Rectal smooth muscle tissue (tissue), 1 donor: ENCODE measurements around the gene ITPR2.
A peak's percentile ranks its signal among the peaks of the same experiment; 100 is the strongest.

ENCODE experiments used
- H3K27ac ChIP-seq: one replicate; pipeline ENCODE4 v1.7.0; 2013; ENCODE audit warnings: low read depth, low read length, inconsistent platforms
- H3K27me3 ChIP-seq: one replicate; pipeline ENCODE4 v1.7.0; 2013; ENCODE audit warnings: low read length; ENCODE audit not compliant: control insufficient read depth, insufficient read depth
- H3K36me3 ChIP-seq: one replicate; pipeline ENCODE4 v1.7.0; 2013; ENCODE audit warnings: low read length; ENCODE audit not compliant: control insufficient read depth, insufficient read depth
- H3K4me1 ChIP-seq: one replicate; pipeline ENCODE4 v1.7.0; 2013; ENCODE audit warnings: low read length; ENCODE audit not compliant: control insufficient read depth, insufficient read depth
- H3K4me3 ChIP-seq: one replicate; pipeline ENCODE4 v1.7.0; 2013; ENCODE audit warnings: low read length
- H3K9ac ChIP-seq: one replicate; pipeline ENCODE4 v1.7.0; 2013; ENCODE audit warnings: low read length

ITPR2 gene

GRCh38 chr12:26642361-26642760 is 190.6 kb downstream of the ITPR2 start:
- Histone ChIP-seq H3K9ac (no peak overlapping the region), H3K4me3 (no peak overlapping the region), H3K27ac (peak overlapping the region; percentile 78), H3K36me3 (no peaks in the 10 kb centered on the region), H3K27me3 (no peaks in the 10 kb centered on the region), H3K4me1 (peaks cover 16% of the 10 kb centered on the region)

- Histone ChIP-seq H3K27ac (peak overlapping the region; percentile 27), H3K4me1 (peaks cover 13% of the 10 kb centered on the region), H3K27me3 (no peaks in the 10 kb centered on the region)
Measured at GRCh38 chr12:26636710-26637328, 196.2 kb downstream of the ITPR2 start.

GRCh38 chr12:26633591-26634210 is 199.3 kb downstream of the ITPR2 start:
- Histone ChIP-seq H3K27me3 (no peaks in the 10 kb centered on the region), H3K4me3 (no peak overlapping the region), H3K4me1 (peaks cover 12% of the 10 kb centered on the region), H3K27ac (no peak overlapping the region), H3K36me3 (no peaks in the 10 kb centered on the region), H3K9ac (no peak overlapping the region)

More at GRCh38 chr12:26636710-26637328, 196.2 kb downstream of the ITPR2 start:
- Histone ChIP-seq H3K4me3 (no peak overlapping the region), H3K9ac (no peak overlapping the region), H3K36me3 (no peaks in the 10 kb centered on the region)

GRCh38 chr12:26632756-26633155 is 200.2 kb downstream of the ITPR2 start:
- Histone ChIP-seq H3K4me3 (no peak overlapping the region), H3K36me3 (no peaks in the 10 kb centered on the region), H3K27ac (no peak overlapping the region), H3K9ac (no peak overlapping the region), H3K4me1 (peaks cover 12% of the 10 kb centered on the region), H3K27me3 (no peaks in the 10 kb centered on the region)

- Histone ChIP-seq H3K4me3 (no peak overlapping the region), H3K27me3 (no peaks in the 10 kb centered on the region), H3K9ac (no peak overlapping the region), H3K4me1 (peaks cover 9% of the 10 kb centered on the region), H3K36me3 (no peaks in the 10 kb centered on the region), H3K27ac (peak overlapping the region; percentile 34)
Measured at GRCh38 chr12:26631846-26632245, 201.1 kb downstream of the ITPR2 start.

GRCh38 chr12:26630546-26631027 is 202.4 kb downstream of the ITPR2 start:
- peaks cover 2% of the 10 kb centered on the region for H3K4me1 ChIP-seq
- H3K4me3 ChIP-seq = no peak overlapping the region
- no peaks in the 10 kb centered on the region for H3K27me3 ChIP-seq
- H3K36me3 ChIP-seq = no peaks in the 10 kb centered on the region
- peak overlapping the region; percentile 45 for H3K27ac ChIP-seq
- no peak overlapping the region for H3K9ac ChIP-seq

GRCh38 chr12:26629864-26630263 is 203.1 kb downstream of the ITPR2 start:
- H3K27ac ChIP-seq = peak overlapping the region; percentile 45
- no peaks in the 10 kb centered on the region for H3K36me3 ChIP-seq
- H3K4me3 ChIP-seq = no peak overlapping the region
- no peaks in the 10 kb centered on the region for H3K27me3 ChIP-seq
- peaks cover 2% of the 10 kb centered on the region for H3K4me1 ChIP-seq
- no peak overlapping the region for H3K9ac ChIP-seq

- no peak overlapping the region for H3K4me3 ChIP-seq
- no peak overlapping the region for H3K27ac ChIP-seq
- no peaks in the 10 kb centered on the region for H3K27me3 ChIP-seq
- H3K4me1 ChIP-seq = peaks cover 2% of the 10 kb centered on the region
- no peaks in the 10 kb centered on the region for H3K36me3 ChIP-seq
- H3K9ac ChIP-seq = no peak overlapping the region
Measured at GRCh38 chr12:26628234-26628633, 204.8 kb downstream of the ITPR2 start.

GRCh38 chr12:26627335-26627734 is 205.7 kb downstream of the ITPR2 start:
- H3K36me3 ChIP-seq = no peaks in the 10 kb centered on the region

GRCh38 chr12:26623136-26623535 is 209.9 kb downstream of the ITPR2 start:
- Histone ChIP-seq H3K4me3 (no peak overlapping the region), H3K27me3 (no peaks in the 10 kb centered on the region), H3K36me3 (no peaks in the 10 kb centered on the region)

More at GRCh38 chr12:26627335-26627734, 205.7 kb downstream of the ITPR2 start:
- H3K9ac ChIP-seq = no peak overlapping the region
- H3K27ac ChIP-seq = no peak overlapping the region
- no peaks in the 10 kb centered on the region for H3K27me3 ChIP-seq
- no peaks in the 10 kb centered on the region for H3K4me1 ChIP-seq
- no peak overlapping the region for H3K4me3 ChIP-seq

GRCh38 chr12:26622601-26623000 is 210.4 kb downstream of the ITPR2 start:
- Histone ChIP-seq H3K4me1 (no peaks in the 10 kb centered on the region), H3K27ac (no peak overlapping the region), H3K9ac (no peak overlapping the region), H3K27me3 (no peaks in the 10 kb centered on the region), H3K4me3 (no peak overlapping the region), H3K36me3 (no peaks in the 10 kb centered on the region)

More at GRCh38 chr12:26623136-26623535, 209.9 kb downstream of the ITPR2 start:
- no peaks in the 10 kb centered on the region for H3K4me1 ChIP-seq
- no peak overlapping the region for H3K9ac ChIP-seq
- H3K27ac ChIP-seq = no peak overlapping the region

- Histone ChIP-seq H3K36me3 (no peaks in the 10 kb centered on the region), H3K9ac (no peak overlapping the region), H3K27ac (no peak overlapping the region), H3K27me3 (no peaks in the 10 kb centered on the region), H3K4me1 (no peaks in the 10 kb centered on the region), H3K4me3 (no peak overlapping the region)
Measured at GRCh38 chr12:26621932-26622331, 211.1 kb downstream of the ITPR2 start.

- Histone ChIP-seq H3K9ac (no peak overlapping the region), H3K27me3 (no peaks in the 10 kb centered on the region), H3K36me3 (no peaks in the 10 kb centered on the region), H3K4me3 (no peak overlapping the region), H3K27ac (no peak overlapping the region), H3K4me1 (no peaks in the 10 kb centered on the region)
Measured at GRCh38 chr12:26620907-26621306, 212.1 kb downstream of the ITPR2 start.
